ENCODE measurements around the gene CUL4B.

CUL4B gene

DNA sequence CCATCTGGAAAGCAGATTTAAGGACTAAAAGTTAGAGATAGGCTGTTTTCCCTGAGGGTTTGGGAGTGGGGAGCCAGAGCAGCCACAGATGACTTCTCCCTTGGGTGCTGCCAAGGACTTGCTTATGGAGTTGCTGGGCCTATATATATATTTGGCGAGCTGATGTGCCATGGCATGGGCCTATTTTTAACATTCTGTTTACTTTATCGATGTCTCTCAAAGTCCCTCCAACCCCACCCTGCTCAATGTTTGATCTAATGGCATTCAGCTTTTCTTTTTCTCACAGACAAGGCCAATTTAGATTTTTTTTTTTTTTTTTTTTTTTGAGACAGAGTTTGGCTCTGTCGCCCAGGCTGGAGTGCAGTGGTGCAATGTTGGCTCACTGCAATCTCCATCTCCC, 6.1 kb upstream of the CUL4B start:
- H2AFZ ChIP-seq (ENCODE audit: low read depth), result no peak overlapping the region
- H3K9ac ChIP-seq, result no peak overlapping the region
- no peak overlapping the region for H3K4me2 ChIP-seq
- no peak overlapping the region for H3K4me3 ChIP-seq (IDR thresholded peaks at IDR 0.05; ENCODE audit: insufficient read depth, low read depth, low read length)
- H3K27me3 ChIP-seq (ENCODE audit: insufficient read depth, low read depth), result no peaks in the 10 kb centered on the region
- H3K36me3 ChIP-seq (ENCODE audit: insufficient read depth), result no peaks in the 10 kb centered on the region
- no peaks in the 10 kb centered on the region for H3K79me2 ChIP-seq (ENCODE audit: insufficient read depth, low read depth)
- H4K20me1 ChIP-seq (ENCODE audit: insufficient read depth), result no peaks in the 10 kb centered on the region
- no peak overlapping the region for H3K27ac ChIP-seq
- H3K4me1 ChIP-seq (ENCODE audit: low read depth, poor library complexity, severe bottlenecking), result peaks cover 6% of the 10 kb centered on the region
- TF ChIP-seq, protein P1, sequence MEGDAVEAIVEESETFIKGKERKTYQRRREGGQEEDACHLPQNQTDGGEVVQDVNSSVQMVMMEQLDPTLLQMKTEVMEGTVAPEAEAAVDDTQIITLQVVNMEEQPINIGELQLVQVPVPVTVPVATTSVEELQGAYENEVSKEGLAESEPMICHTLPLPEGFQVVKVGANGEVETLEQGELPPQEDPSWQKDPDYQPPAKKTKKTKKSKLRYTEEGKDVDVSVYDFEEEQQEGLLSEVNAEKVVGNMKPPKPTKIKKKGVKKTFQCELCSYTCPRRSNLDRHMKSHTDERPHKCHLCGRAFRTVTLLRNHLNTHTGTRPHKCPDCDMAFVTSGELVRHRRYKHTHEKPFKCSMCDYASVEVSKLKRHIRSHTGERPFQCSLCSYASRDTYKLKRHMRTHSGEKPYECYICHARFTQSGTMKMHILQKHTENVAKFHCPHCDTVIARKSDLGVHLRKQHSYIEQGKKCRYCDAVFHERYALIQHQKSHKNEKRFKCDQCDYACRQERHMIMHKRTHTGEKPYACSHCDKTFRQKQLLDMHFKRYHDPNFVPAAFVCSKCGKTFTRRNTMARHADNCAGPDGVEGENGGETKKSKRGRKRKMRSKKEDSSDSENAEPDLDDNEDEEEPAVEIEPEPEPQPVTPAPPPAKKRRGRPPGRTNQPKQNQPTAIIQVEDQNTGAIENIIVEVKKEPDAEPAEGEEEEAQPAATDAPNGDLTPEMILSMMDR (conservative IDR thresholded peaks at IDR 0.05; ENCODE audit: low read depth, low read length), result no peak

DNA sequence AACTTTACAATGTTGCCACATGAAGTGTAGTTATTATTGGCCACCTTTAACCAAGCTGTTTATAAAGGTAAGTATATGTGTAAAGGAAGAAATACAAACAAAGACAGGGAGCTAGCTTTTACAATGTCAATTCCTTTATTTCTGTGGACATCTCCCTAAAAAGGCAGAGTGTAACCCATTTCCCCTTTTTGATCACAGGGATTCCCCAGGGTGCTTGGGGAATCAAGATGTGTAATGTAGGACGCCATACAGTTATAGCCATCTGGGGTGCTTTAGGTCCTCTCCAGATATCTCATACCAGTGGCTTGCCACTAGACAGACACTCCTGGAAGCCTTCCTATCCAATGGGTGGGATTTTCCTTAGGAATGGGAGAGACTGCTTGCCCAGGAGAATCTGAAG, 4.2 kb upstream of the CUL4B start:
- TF ChIP-seq, protein P1 (conservative IDR thresholded peaks at IDR 0.05; ENCODE audit: low read depth, low read length), result no peak
- Histone ChIP-seq H3K27ac (no peak overlapping the region), H3K4me1 (ENCODE audit: low read depth, poor library complexity, severe bottlenecking) (peaks cover 6% of the 10 kb centered on the region)

DNA sequence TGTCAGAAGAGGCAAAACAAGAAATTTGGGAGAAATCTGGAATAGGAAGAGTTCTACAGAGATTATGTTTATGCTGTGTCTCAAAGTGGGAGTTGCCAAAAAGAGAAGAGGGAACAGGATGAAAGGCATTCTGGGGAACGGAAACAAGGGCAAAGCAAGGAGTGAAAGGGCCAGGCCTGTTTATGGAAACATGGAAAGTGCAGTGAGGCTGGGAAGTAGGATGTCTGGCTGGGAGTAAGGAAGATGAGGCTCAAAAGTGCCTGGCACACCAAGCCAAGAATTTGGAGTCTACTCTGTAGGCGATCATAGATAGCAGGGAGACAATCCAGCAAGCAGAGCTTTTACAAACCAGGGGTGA, 1.8 kb upstream of the CUL4B start:
- Histone ChIP-seq H2AFZ (ENCODE audit: low read depth) (no peak overlapping the region), H3K27me3 (ENCODE audit: insufficient read depth, low read depth) (no peaks in the 10 kb centered on the region), H3K4me2 (no peak overlapping the region), H3K9ac (no peak overlapping the region), H3K4me1 (ENCODE audit: low read depth, poor library complexity, severe bottlenecking) (peaks cover 14% of the 10 kb centered on the region), H4K20me1 (ENCODE audit: insufficient read depth) (no peaks in the 10 kb centered on the region), H3K36me3 (ENCODE audit: insufficient read depth) (no peaks in the 10 kb centered on the region), H3K27ac (no peak overlapping the region), H3K4me3 (IDR thresholded peaks at IDR 0.05; ENCODE audit: insufficient read depth, low read depth, low read length) (no peak overlapping the region), H3K79me2 (ENCODE audit: insufficient read depth, low read depth) (peaks cover 19% of the 10 kb centered on the region; the same call in 1 of the 2 replicates)
- TF ChIP-seq, protein P1 (conservative IDR thresholded peaks at IDR 0.05; ENCODE audit: low read depth, low read length), result no peak

More for the DNA sequence above, 4.2 kb upstream of the CUL4B start:
- Histone ChIP-seq H3K27me3 (ENCODE audit: insufficient read depth, low read depth) (no peaks in the 10 kb centered on the region), H4K20me1 (ENCODE audit: insufficient read depth) (no peaks in the 10 kb centered on the region), H3K36me3 (ENCODE audit: insufficient read depth) (no peaks in the 10 kb centered on the region), H3K4me2 (no peak overlapping the region), H2AFZ (ENCODE audit: low read depth) (no peak overlapping the region), H3K9ac (no peak overlapping the region), H3K4me3 (IDR thresholded peaks at IDR 0.05; ENCODE audit: insufficient read depth, low read depth, low read length) (no peak overlapping the region), H3K79me2 (ENCODE audit: insufficient read depth, low read depth) (no peaks in the 10 kb centered on the region)

DNA sequence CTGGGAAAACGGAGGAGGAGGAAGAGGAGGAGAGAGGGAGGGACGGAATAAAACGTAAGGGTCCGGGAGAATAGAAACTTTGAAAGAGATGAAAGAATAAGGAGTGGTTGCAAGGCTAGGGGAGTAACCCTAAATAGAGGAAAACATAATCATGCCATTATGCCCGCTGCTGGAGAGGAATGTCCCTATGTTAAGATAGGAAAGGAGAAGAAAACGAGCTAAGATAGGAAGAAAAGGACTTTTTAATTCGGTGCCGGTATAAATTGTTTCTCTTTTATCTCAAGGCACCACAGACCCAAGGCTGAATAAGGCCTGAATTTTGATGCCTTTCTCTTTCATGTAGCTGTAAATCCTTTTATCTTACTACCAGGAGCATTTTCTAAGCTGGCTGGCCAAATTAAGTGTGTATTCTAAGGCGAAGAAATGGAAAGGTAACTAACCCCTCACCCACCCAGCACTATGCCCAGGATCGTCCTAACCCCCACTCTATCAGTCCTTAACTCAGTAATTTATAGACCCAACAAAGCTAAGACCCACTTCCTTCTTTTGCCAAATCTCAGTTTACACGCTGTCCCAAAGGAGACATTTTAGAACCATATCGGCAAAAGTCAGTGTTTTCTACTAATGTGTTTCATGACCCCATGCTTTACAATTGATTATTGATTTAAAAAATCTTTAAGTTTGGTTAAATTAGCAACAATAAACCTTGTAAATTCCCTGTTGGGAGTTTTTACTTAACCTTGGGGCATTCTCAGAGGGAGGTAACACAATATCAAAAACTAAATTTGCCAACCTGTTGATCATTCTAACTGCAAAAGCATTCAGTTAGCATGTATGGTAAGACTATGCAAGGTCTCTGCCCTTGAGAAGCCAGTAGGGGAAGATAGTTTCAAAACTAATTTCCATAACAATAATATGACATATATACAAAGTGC, 1.1 kb upstream of the CUL4B start:
- Histone ChIP-seq H3K4me3 (IDR thresholded peaks at IDR 0.05; ENCODE audit: insufficient read depth, low read depth, low read length) (no peak overlapping the region), H3K27ac (peak overlapping the region; percentile 96), H3K4me2 (peak overlapping the region; percentile 78), H3K36me3 (ENCODE audit: insufficient read depth) (no peaks in the 10 kb centered on the region), H3K4me1 (ENCODE audit: low read depth, poor library complexity, severe bottlenecking) (peaks cover 19% of the 10 kb centered on the region), H2AFZ (ENCODE audit: low read depth) (peak overlapping the region; percentile 66; the same call in 1 of the 2 replicates), H3K27me3 (ENCODE audit: insufficient read depth, low read depth) (no peaks in the 10 kb centered on the region), H3K79me2 (ENCODE audit: insufficient read depth, low read depth) (peaks cover 26% of the 10 kb centered on the region; the same call in 1 of the 2 replicates), H3K9ac (peak overlapping the region; percentile 96; the same call in 1 of the 2 replicates), H4K20me1 (ENCODE audit: insufficient read depth) (no peaks in the 10 kb centered on the region)
- TF ChIP-seq, protein P1 (conservative IDR thresholded peaks at IDR 0.05; ENCODE audit: low read depth, low read length), result no peak
